ENCODE data around the gene HPSE.

GRCh38 chr4:83317671-83318070 is 17.0 kb downstream of the HPSE start:
- TF ChIP-seq POLR2A (IDR thresholded peaks at IDR 0.05; ENCODE audit: low read depth, low read length): no peak
- TF ChIP-seq CTCF (IDR thresholded peaks at IDR 0.05; ENCODE audit: extremely low read depth in 1 of 2, insufficient read depth in 1 of 2, low read depth in 1 of 2, low read length in 2 of 2): no peak
- TF ChIP-seq POLR2AphosphoS5 (IDR thresholded peaks at IDR 0.05; ENCODE audit: insufficient read depth, low read depth, low read length): no peak
- no peak for TF ChIP-seq JUN (IDR thresholded peaks at IDR 0.05; ENCODE audit: borderline replicate concordance, insufficient read depth, insufficient read length, low read depth)
- no peak for TF ChIP-seq GATA2 (IDR thresholded peaks at IDR 0.05; ENCODE audit: insufficient read depth, insufficient read length, low read depth, low read length)
- no peak for TF ChIP-seq EZH2 (IDR thresholded peaks at IDR 0.05; ENCODE audit: borderline replicate concordance, low read depth, low read length, severe bottlenecking)
- TF ChIP-seq MYC (IDR thresholded peaks at IDR 0.05; ENCODE audit: low read depth, low read length): no peak
